HG03460 (cell line): ENCODE measurements around the gene WNT3A.
"Not testable (repeated sequence)": the region's sequence is repeated elsewhere in the genome, so short reads cannot be mapped to it uniquely, and the experiment has no call there.

Experiments
- ATAC-seq: cut with Tn5 transposase; IDR thresholded peaks from one replicate; pipeline ENCODE4 v1.9.1; 2021; ENCODE audit not compliant: unreplicated experiment

Gene WNT3A

GRCh38 chr1:228011721-228012311 lies 5.0 kb downstream of the WNT3A start:
- ATAC-seq, result no peak

- no peak for ATAC-seq
These were observed 5.8 kb downstream of the WNT3A start for GRCh38 chr1:228012555-228012954.

GRCh38 chr1:228013131-228013934 lies 6.5 kb downstream of the WNT3A start:
- ATAC-seq, result no peak

- ATAC-seq, result no peak
These were observed 7.4 kb downstream of the WNT3A start for GRCh38 chr1:228013935-228014930.

- ATAC-seq, result no peak
These were observed 8.7 kb downstream of the WNT3A start for GRCh38 chr1:228015276-228016180.

GRCh38 chr1:228016181-228016510 lies 9.3 kb downstream of the WNT3A start:
- no peak for ATAC-seq

GRCh38 chr1:228016653-228017355 lies 10.0 kb downstream of the WNT3A start:
- no peak for ATAC-seq

- ATAC-seq, result no peak
These were observed 10.7 kb downstream of the WNT3A start for GRCh38 chr1:228017356-228018124.

GRCh38 chr1:228018125-228018398 lies 11.3 kb downstream of the WNT3A start:
- ATAC-seq, result no peak

GRCh38 chr1:228018961-228019721 lies 12.3 kb downstream of the WNT3A start:
- no peak for ATAC-seq

- not testable (repeated sequence) for ATAC-seq
These were observed 12.9 kb downstream of the WNT3A start for GRCh38 chr1:228019722-228020083.

- no peak for ATAC-seq
These were observed 14.0 kb downstream of the WNT3A start for GRCh38 chr1:228020686-228021354.

- ATAC-seq, result no peak
These were observed 14.7 kb downstream of the WNT3A start for GRCh38 chr1:228021355-228022030.

- no peak for ATAC-seq
These were observed 15.9 kb downstream of the WNT3A start for GRCh38 chr1:228022571-228023293.

GRCh38 chr1:228023294-228023639 lies 16.5 kb downstream of the WNT3A start:
- ATAC-seq, result no peak

GRCh38 chr1:228029281-228029680 lies 22.5 kb downstream of the WNT3A start:
- no peak for ATAC-seq
